ENCODE data around the gene CNOT8. TPM values are rescaled to one million over a fixed set of nuclear protein-coding genes. Genes with fewer than 3 reads are reported as not detected.

CNOT8 gene
- total RNA-seq, 4 donors from 2014 or later, result 47.8 to 92.9 (median 65.4) TPM

DNA sequence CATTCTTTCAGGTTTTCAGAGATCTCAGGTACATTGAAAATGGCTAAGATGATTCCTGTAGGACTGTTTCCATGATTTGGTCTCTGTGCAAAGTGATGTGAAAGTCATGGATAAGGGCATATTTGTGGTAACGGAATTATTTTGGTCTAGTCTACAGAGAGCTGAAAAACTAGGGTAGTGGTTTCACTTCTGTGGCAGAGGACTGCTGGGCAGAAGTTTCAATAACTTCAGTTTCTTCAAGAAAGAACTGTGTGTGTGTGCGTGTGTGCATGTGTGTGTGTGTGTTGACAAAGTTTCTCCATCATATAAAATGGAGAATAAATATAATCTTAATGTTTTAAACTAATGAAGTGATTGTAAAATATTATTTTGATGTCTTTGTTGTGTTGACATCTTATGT is 4.3 kb downstream of the CNOT8 start:
- H3K4me3 ChIP-seq (ENCODE audit: low read depth, poor library complexity, severe bottlenecking), result no peak overlapping the region
- 77 to 89% methylated on average over 2 of the region's 2 CpGs for WGBS, 2 donors
- no peak for DNase-seq (ENCODE audit: low spot score in 2 of 2)
- no peak for TF ChIP-seq POLR2A (IDR thresholded peaks at IDR 0.05)
- TF ChIP-seq, protein P1, sequence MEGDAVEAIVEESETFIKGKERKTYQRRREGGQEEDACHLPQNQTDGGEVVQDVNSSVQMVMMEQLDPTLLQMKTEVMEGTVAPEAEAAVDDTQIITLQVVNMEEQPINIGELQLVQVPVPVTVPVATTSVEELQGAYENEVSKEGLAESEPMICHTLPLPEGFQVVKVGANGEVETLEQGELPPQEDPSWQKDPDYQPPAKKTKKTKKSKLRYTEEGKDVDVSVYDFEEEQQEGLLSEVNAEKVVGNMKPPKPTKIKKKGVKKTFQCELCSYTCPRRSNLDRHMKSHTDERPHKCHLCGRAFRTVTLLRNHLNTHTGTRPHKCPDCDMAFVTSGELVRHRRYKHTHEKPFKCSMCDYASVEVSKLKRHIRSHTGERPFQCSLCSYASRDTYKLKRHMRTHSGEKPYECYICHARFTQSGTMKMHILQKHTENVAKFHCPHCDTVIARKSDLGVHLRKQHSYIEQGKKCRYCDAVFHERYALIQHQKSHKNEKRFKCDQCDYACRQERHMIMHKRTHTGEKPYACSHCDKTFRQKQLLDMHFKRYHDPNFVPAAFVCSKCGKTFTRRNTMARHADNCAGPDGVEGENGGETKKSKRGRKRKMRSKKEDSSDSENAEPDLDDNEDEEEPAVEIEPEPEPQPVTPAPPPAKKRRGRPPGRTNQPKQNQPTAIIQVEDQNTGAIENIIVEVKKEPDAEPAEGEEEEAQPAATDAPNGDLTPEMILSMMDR (IDR thresholded peaks at IDR 0.05), result no peak
- intact Hi-C loops (cut with DNase I; ENCODE audit: low total_unique reads), result no loop called here

DNA sequence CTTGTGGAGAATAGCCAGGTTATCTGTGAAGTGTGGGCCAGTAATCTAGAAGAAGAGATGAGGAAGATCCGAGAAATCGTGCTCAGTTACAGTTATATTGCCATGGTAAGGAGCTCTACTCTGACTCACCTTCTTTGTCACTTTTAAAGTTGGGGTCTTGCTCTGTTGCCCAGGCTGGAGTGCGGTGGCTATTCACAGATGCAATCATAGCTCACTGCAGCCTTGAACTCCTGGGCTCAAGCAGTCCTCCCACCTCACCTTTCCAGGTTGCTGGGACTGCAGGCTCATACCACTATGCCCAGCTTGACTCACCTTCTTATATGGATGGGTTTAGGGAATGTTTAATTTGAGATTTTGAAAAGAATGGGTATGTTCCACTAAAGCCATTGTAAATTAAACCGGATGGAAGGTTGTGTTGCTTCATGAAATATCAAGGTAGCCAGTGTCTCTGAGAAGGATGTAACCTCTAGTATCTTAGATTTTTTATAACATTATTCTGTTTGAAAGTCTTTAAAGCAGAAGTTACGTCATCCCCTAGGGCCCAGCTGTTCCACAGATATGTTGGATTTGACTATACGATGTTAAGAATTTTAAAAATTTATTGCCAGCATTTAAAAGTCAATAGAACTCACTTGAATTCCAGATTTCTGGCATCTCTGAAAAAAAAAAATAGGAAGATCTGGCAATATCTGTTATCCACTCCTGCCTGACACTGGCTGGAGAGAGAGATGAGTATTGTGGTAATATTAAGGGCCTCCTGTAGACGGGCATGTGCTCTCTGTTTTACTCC is 5.1 kb downstream of the CNOT8 start:
- no peak overlapping the region for H3K4me3 ChIP-seq (ENCODE audit: low read depth, poor library complexity, severe bottlenecking)
- 75 to 88% methylated on average over 7 of the region's 7 CpGs for WGBS, 2 donors
- no peak for TF ChIP-seq POLR2A (IDR thresholded peaks at IDR 0.05)
- TF ChIP-seq, protein P1 (IDR thresholded peaks at IDR 0.05), result no peak
- DNase-seq (ENCODE audit: low spot score in 2 of 2), result no peak
- intact Hi-C loops (cut with DNase I; ENCODE audit: low total_unique reads), result no loop called here

DNA sequence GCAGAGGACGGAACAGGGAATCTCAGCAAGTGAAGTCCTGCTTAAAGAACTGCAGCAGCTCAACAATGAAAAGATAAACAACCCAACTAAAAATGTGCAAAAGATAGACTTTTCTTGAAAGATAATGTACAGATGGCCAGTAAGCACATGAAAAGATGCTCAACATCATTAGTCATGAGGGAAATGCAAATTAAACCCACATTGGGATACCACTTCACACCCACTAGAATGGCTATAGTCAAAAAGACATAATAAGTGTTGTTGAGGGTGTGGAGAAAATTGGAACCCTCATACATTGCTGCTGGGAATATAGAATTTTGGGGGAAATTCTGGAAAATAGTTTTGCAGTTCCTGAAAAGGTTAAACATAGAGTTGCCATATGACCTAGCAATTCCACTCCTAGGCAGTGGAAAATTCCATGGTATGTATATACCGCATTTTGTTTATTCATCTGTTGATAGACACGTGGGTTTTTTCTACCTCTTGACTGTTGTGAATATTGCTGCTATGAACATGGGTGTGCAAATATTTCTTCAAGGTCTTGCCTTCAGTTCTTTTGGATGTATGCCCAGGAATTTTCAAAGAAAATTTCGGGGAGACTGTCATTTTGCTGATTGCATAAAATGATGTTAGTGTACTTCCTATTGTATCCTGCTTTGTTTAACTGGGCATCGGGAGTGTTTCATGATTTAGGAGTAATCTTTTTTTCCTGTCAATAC is 7.2 kb downstream of the CNOT8 start:
- 58 to 62% methylated on average over 5 of the region's 5 CpGs for WGBS, 2 donors
- intact Hi-C loops (cut with DNase I; ENCODE audit: low total_unique reads), result no loop called here

DNA sequence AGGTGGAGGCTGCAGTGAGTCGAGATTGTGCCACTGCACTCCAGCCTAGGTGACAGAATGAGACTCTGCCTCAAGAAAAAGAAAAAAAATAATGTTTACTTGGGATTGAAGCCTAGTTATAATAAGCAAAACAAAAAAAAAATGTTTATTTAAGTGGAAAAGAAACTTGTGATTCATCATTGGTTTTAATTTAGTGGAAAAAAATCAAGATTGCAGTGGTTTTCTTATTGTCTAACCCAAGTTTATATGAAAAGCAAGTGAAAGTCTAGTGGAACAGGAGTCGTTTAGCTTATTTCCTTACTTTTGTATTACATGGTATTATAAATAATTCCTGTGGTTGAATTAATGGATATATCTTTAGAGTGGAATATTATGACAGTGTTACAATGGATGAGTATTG is 8.4 kb downstream of the CNOT8 start:
- intact Hi-C loops (cut with DNase I; ENCODE audit: low total_unique reads), result no loop called here
- TF ChIP-seq, protein P1 (IDR thresholded peaks at IDR 0.05), result no peak
- TF ChIP-seq POLR2A (IDR thresholded peaks at IDR 0.05), result no peak
- H3K4me3 ChIP-seq (ENCODE audit: low read depth, poor library complexity, severe bottlenecking), result no peak overlapping the region
- no peak for DNase-seq (ENCODE audit: low spot score in 2 of 2)
- 77 to 79% methylated on average over 2 of the region's 2 CpGs for WGBS, 2 donors

More for the DNA sequence above, 7.2 kb downstream of the CNOT8 start:
- no peak for DNase-seq (ENCODE audit: low spot score in 2 of 2)
- no peak overlapping the region for H3K4me3 ChIP-seq (ENCODE audit: low read depth, poor library complexity, severe bottlenecking)
- TF ChIP-seq, protein P1 (IDR thresholded peaks at IDR 0.05), result no peak
- TF ChIP-seq POLR2A (IDR thresholded peaks at IDR 0.05), result no peak

DNA sequence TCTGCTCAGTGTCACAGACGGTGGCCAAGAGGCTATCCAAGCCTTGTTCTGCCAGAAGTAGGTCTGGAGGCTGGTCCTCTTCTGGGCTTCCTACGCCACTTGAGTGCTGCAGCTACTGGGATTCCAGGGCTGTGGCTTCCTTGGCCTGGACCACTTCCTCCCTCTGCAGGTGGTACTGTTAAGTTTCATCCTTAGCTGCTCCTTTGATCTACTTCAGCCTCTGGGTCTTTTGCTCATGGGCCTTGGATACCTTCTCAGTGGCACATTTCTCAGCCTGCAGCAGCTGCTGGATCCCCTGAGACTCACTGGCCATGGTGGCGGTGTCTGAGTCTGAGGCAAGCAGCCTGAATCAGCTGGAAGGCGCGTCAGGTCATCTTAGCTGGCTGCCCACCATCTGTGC is 10.3 kb downstream of the CNOT8 start:
- no peak overlapping the region for H3K4me3 ChIP-seq (ENCODE audit: low read depth, poor library complexity, severe bottlenecking)

More for the DNA sequence above, 10.3 kb downstream of the CNOT8 start:
- 77 to 90% methylated on average over 5 of the region's 5 CpGs for WGBS, 2 donors
- intact Hi-C loops (cut with DNase I; ENCODE audit: low total_unique reads), result no loop called here
- DNase-seq (ENCODE audit: low spot score in 2 of 2), result peak in 1 of 2 donors; percentile 76
- TF ChIP-seq, protein P1 (IDR thresholded peaks at IDR 0.05), result no peak
- TF ChIP-seq POLR2A (IDR thresholded peaks at IDR 0.05), result no peak

Data from lower leg skin (tissue), 4 donors.